Loucy (cell line): ENCODE results near the gene NFYA.

Source experiments
- EZH2phosphoT487 ChIP-seq: fragments of 200-600 bp; IDR thresholded peaks from 2 replicates; pipeline ENCODE4 v1.6.1; 2018; ENCODE audit warnings: antibody characterized with exemption, mild to moderate bottlenecking, moderate library complexity, borderline replicate concordance
- TF ChIP-seq, protein P1 (sequence below): fragments of 200-600 bp; sonication (generic); conservative IDR thresholded peaks from 2 replicates; pipeline ENCODE4 v1.5.1; 2014; ENCODE audit warnings: mild to moderate bottlenecking, antibody characterized with exemption, low read length

- TF ChIP-seq, protein P1, sequence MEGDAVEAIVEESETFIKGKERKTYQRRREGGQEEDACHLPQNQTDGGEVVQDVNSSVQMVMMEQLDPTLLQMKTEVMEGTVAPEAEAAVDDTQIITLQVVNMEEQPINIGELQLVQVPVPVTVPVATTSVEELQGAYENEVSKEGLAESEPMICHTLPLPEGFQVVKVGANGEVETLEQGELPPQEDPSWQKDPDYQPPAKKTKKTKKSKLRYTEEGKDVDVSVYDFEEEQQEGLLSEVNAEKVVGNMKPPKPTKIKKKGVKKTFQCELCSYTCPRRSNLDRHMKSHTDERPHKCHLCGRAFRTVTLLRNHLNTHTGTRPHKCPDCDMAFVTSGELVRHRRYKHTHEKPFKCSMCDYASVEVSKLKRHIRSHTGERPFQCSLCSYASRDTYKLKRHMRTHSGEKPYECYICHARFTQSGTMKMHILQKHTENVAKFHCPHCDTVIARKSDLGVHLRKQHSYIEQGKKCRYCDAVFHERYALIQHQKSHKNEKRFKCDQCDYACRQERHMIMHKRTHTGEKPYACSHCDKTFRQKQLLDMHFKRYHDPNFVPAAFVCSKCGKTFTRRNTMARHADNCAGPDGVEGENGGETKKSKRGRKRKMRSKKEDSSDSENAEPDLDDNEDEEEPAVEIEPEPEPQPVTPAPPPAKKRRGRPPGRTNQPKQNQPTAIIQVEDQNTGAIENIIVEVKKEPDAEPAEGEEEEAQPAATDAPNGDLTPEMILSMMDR = no peak
- TF ChIP-seq EZH2phosphoT487 = no peak
These were observed 32.5 kb upstream of the NFYA start for GRCh38 chr6:41040101-41040939.
